ENCODE data around the gene PER2.
A peak's percentile ranks its signal among the peaks of the same experiment; 100 is the strongest.

PER2 gene

GRCh38 chr2:238207006-238207405 is 81.4 kb downstream of the PER2 start:
- no peak for DNase-seq (ENCODE audit: low read depth)
- no peak overlapping the region for H3K4me3 ChIP-seq (ENCODE audit: low read length)
- TF ChIP-seq, protein P1, sequence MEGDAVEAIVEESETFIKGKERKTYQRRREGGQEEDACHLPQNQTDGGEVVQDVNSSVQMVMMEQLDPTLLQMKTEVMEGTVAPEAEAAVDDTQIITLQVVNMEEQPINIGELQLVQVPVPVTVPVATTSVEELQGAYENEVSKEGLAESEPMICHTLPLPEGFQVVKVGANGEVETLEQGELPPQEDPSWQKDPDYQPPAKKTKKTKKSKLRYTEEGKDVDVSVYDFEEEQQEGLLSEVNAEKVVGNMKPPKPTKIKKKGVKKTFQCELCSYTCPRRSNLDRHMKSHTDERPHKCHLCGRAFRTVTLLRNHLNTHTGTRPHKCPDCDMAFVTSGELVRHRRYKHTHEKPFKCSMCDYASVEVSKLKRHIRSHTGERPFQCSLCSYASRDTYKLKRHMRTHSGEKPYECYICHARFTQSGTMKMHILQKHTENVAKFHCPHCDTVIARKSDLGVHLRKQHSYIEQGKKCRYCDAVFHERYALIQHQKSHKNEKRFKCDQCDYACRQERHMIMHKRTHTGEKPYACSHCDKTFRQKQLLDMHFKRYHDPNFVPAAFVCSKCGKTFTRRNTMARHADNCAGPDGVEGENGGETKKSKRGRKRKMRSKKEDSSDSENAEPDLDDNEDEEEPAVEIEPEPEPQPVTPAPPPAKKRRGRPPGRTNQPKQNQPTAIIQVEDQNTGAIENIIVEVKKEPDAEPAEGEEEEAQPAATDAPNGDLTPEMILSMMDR (conservative IDR thresholded peaks at IDR 0.05; ENCODE audit: low read length) = no peak

DNA sequence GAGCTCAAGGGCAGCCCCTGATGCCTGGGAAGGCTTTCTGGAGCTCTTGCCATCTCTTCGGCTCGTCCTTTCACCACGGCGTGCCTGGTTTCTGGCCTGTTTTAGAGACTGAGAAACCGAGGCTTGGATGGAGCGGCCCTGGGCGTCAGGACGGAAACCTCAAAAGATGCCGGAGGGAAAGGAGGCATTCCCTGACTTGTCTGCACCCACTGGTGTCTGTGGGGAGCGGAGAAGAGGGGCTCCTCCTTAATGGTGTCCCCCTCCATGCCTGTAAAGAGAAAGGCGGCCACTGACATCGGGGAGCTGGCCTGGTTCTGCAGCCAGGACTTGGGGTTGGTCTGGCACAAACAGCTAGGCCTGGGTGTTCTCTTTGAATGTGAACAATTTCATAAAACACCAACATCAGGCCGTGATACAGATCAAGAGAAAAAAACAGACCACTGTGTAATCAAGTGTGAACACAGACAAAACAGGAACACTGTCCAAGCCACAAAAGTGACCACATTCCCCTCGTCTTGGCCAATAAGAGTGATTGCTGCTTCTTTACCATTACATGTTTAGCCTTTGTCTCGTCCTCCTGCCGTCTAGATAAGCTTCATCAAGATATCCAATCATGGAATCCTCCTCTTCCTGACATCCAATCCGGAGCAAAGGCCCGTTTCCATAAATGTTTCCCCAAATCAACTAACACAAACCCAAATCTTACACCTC is 84.3 kb downstream of the PER2 start:
- DNase-seq (ENCODE audit: low read depth) = no peak
- peak overlapping the region; percentile 64 for H3K4me3 ChIP-seq (ENCODE audit: low read length)
- TF ChIP-seq, protein P1 (conservative IDR thresholded peaks at IDR 0.05; ENCODE audit: low read length) = no peak

DNA sequence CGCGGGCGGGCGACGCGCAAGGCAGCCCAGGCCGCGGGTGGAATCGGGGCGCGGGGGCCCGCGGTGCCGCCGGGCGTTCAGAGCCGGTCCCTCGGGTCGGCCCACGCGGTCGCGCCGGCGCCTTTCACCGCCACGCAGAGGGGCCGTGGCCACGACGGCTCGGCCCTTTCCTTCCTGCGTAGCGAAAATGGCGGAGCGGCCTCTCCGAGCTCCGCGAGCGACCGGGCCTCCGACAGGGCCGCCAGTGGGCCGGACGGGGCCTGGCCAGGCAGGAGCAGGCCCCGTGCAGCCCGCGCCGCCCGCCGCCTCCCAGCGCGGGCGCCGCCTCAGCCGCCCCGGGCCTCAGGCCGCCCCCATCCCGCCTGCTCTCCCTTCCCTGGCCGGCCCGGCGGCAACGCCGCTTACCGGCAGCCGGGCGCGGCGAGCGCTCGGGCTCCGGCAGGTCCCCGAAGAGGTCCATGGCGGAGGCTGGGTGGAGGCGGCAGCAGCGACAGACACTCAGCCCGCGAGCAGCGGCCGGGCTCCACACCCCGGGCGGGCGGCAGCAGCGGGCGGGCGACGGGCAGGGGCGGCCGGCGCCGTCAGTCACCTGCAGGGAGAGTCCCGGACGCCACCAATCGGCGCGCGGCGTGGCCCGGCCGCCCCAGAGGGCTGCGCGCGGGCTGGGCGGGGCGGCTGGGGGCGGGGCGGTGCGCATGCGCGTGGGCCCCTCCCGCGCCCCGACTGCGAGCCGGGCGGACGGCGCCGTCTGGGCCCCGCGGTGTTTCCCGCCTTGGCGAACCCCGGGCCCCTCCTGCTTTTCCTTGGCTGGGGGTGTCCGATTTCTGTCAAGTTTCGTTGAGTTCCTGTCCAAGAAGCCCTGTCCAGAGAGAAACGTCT is 85.1 kb downstream of the PER2 start, which contains the start of gene ILKAP:
Gene ILKAP (minus strand): TSS at position 602 of the 879 bp plus-strand sequence. CDS start 142 bp downstream, at position 460.
- TF ChIP-seq, protein P1 (conservative IDR thresholded peaks at IDR 0.05; ENCODE audit: low read length) = no peak
- peak within 1 kb of the TSS; percentile 81 for H3K4me3 ChIP-seq (ENCODE audit: low read length)
- DNase-seq (ENCODE audit: low read depth) = peak; percentile 79

DNA sequence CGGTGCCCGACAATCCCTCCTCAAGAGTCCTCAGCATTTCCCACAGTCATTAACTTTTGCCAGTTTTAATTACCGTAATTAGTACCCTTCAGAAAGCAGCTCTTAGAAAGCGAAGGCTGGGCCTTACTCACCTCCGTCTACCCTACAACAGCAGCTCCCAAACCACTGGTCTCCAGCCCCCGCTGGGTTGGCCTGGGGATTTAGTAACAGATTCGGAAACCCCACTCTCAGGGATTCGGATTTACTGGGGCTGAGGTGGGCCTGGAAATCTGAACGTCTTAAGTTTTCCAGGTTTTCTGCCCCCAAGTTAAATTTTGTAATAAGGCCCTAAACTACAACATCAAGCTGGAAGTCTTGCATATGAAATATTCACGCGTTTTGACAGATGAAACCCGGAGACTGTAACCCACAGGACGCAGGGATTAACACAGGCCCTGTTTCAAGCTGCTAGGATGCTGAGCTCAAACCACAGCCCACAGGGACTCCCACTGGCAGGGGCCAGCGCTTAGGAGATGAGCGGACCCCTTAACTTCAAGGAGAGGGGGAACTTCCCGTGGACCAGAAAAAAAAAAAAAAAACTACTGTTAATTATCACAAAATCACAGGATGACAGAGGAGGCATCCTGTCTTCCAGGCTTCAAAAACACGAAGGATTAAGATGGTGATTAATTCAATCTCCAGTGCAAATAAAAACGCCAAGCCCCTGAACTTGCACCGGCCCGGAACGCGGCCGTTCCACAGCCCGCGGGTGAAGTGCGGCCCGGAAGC is 85.9 kb downstream of the PER2 start:
- peak; percentile 26 for DNase-seq (ENCODE audit: low read depth)
- H3K4me3 ChIP-seq (ENCODE audit: low read length) = peak overlapping the region; percentile 81
- TF ChIP-seq, protein P1 (conservative IDR thresholded peaks at IDR 0.05; ENCODE audit: low read length) = no peak
